COLO829 (cell line): Measurements from ENCODE around the gene GRIFIN.

ENCODE experiments used
- DNase-seq: peaks from one replicate; pipeline ENCODE4 v3.0.0; 2012; ENCODE audit warnings: low spot score

The GRIFIN gene

DNA sequence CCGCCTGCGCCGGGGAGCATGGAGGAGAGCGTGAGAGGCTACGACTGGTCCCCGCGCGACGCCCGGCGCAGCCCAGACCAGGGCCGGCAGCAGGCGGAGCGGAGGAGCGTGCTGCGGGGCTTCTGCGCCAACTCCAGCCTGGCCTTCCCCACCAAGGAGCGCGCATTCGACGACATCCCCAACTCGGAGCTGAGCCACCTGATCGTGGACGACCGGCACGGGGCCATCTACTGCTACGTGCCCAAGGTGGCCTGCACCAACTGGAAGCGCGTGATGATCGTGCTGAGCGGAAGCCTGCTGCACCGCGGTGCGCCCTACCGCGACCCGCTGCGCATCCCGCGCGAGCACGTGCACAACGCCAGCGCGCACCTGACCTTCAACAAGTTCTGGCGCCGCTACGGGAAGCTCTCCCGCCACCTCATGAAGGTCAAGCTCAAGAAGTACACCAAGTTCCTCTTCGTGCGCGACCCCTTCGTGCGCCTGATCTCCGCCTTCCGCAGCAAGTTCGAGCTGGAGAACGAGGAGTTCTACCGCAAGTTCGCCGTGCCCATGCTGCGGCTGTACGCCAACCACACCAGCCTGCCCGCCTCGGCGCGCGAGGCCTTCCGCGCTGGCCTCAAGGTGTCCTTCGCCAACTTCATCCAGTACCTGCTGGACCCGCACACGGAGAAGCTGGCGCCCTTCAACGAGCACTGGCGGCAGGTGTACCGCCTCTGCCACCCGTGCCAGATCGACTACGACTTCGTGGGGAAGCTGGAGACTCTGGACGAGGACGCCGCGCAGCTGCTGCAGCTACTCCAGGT is 43.1 kb downstream of the GRIFIN start:
- no peak for DNase-seq

DNA sequence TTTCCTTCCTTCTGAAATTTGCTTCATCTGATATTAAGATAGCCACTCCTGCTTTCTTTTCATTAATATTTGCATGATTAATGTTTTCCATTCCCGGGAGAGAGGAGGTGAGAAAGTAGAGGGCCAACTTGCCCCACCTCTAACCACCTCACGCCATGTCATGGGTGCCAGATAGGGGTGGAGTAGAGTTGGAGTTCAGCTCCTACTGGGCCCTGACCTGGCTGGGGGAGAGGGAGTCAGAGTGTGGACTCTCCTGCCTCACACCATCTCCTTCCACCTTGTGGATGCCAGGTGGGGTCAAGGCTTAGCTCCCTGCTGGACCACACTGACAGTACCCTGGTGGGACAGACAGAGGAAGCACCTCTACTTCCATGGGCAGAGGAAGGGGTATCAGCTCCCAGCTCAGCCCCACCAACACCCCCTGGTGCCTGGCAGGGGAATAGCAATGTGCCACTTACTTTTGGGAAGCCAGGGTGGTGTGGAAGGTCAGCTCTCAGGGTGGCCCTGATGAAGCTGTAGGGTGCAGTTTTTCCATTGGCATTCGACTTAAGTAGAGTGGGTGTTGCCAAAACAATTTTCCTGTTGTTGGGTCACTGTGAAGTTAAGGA is 44.8 kb downstream of the GRIFIN start:
- DNase-seq, result no peak

DNA sequence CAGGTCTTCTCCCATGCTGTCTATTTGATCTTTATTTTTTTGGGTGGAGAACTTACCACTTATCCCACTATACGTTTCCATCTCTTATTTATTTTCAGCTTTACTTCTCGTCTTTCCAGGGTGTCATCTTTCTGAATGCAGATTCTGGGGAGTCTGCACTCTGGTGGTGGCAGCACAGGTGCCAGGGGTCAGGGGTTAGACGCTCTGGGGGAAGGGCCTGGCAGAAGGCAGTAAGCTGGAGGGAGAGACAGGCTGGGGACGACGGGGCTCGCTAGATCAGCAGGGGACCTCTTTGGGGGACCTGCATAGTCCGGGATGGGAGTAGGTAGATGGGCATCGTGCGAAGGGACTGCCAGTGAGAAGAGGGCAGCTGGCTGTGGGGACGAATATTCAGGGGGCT is 50.4 kb downstream of the GRIFIN start:
- no peak for DNase-seq
